K562 (cell line): ENCODE data around the gene SERTM1. TPM values are rescaled to one million over a fixed set of nuclear protein-coding genes. Genes with fewer than 3 reads are reported as not detected.

Experiments used
- ATAC-seq: fragments of 200-7000 bp; cut with Tn5 transposase; 3 replicates; pipeline ENCODE4 v1.9.1; 2020; ENCODE audit warnings: moderate library complexity
- BruUV-seq: library from RNA; stranded (reverse); fragments of 400-500 nt; replicated peaks from 2 replicates; lab custom pipeline; 2021; lab: Mats Ljungman, UMichigan
- CTCF ChIA-PET: fragments of 300-600 bp; formaldehyde crosslinking; extraction: SDS; loops from one replicate; lab custom pipeline; 2021; ENCODE audit warnings: low intra/inter-chr PET ratio; lab: Yijun Ruan, JAX
- POLR2A ChIA-PET: fragments of 300-600, 350-650 bp; sonication (Branson Sonifier 250); formaldehyde crosslinking; extraction: SDS; loops from one replicate; lab custom pipeline; 2021; ENCODE audit warnings: antibody characterized with exemption, inconsistent platforms; lab: Yijun Ruan, JAX
- DNase-seq, 4 experiments: peaks; one replicate each; pipeline versions ENCODE4 v3.0.0 to v3.0.0-alpha.2; 2011 to 2018; ENCODE audit warnings: low spot score in 3 of 4, mixed read lengths in 3 of 4; ENCODE audit errors: extremely low read depth in 1 of 4
- FAIRE-seq: peaks from 2 replicates; lab custom pipeline; 2011; peaks lifted over from hg19 to GRCh38; lab: Jason Lieb, UNC
- H2AFZ ChIP-seq: 2 replicates; pipeline ENCODE4 v1.6.0; 2011; ENCODE audit warnings: low read depth, low read length, control low read depth, inconsistent platforms
- H3K27ac ChIP-seq: fragments of 200-600 bp; 3 replicates; pipeline ENCODE4 v1.8.0; 2011; ENCODE audit warnings: low read depth, mild to moderate bottlenecking, control low read depth, inconsistent platforms, low read length, moderate library complexity, mixed read lengths; ENCODE audit errors: extremely low read depth
- H3K27me3 ChIP-seq, 2 experiments: fragments of 300-600 bp in 1 of 2; 2 replicates in 1 of 2; 3 replicates in 1 of 2; pipeline versions ENCODE4 v1.6.0 to v1.8.0; 2011; ENCODE audit warnings: inconsistent platforms in 2 of 2, low read length in 2 of 2, mild to moderate bottlenecking in 1 of 2, mixed read lengths in 1 of 2, moderate library complexity in 1 of 2; ENCODE audit not compliant: control insufficient read depth in 2 of 2, insufficient read depth in 2 of 2
- H3K36me3 ChIP-seq: fragments of 300-600 bp; 3 replicates; pipeline ENCODE4 v1.8.0; 2011; ENCODE audit warnings: mild to moderate bottlenecking, low read length, inconsistent platforms; ENCODE audit not compliant: control insufficient read depth, insufficient read depth
- H3K4me1 ChIP-seq, 2 experiments: fragments of 200-600 bp in 1 of 2; replicated peaks in 1 of 2; 2 replicates in 1 of 2; 3 replicates in 1 of 2; pipeline versions ENCODE4 v1.5.1 to v1.8.0; 2011; ENCODE audit warnings: inconsistent platforms in 2 of 2, low read length in 2 of 2, mild to moderate bottlenecking in 1 of 2, mixed read lengths in 1 of 2, moderate library complexity in 1 of 2; ENCODE audit not compliant: control insufficient read depth in 2 of 2, insufficient read depth in 2 of 2
- H3K4me2 ChIP-seq: 2 replicates; pipeline ENCODE4 v1.6.1; 2011; ENCODE audit warnings: low read length, control low read depth, inconsistent platforms, mixed read lengths; ENCODE audit not compliant: insufficient read depth
- H3K4me3 ChIP-seq: fragments of 200-600 bp; sonication (generic), shearing (Covaris generic); 2 replicates; pipeline ENCODE4 v1.5.1; 2016; ENCODE audit warnings: control low read depth, inconsistent platforms
- H3K79me2 ChIP-seq: fragments of 200-600 bp; 3 replicates; pipeline ENCODE4 v1.8.0; 2011; ENCODE audit warnings: low read length, inconsistent platforms; ENCODE audit not compliant: control insufficient read depth, insufficient read depth
- H3K9ac ChIP-seq, 2 experiments: 2 replicates each; pipeline versions ENCODE4 v1.6.0 to v1.6.1; 2011; ENCODE audit warnings: low read depth in 2 of 2, low read length in 2 of 2, control low read depth in 1 of 2, inconsistent platforms in 1 of 2, mild to moderate bottlenecking in 1 of 2, mixed read lengths in 1 of 2; ENCODE audit not compliant: insufficient read depth in 1 of 2
- H3K9me1 ChIP-seq: one replicate; pipeline ENCODE4 v1.6.0; 2011; ENCODE audit warnings: inconsistent platforms, mild to moderate bottlenecking, low read length, moderate library complexity; ENCODE audit not compliant: control insufficient read depth, insufficient read depth
- H3K9me3 ChIP-seq: replicated peaks from 2 replicates; pipeline ENCODE4 v1.5.1; 2011; ENCODE audit warnings: low read depth, low read length, inconsistent platforms; ENCODE audit not compliant: control insufficient read depth, insufficient read depth
- H4K20me1 ChIP-seq: replicated peaks from 2 replicates; pipeline ENCODE4 v1.6.1; 2011; ENCODE audit warnings: low read length, inconsistent platforms, mixed read lengths; ENCODE audit not compliant: control insufficient read depth, insufficient read depth
- CTCF ChIP-seq, 3 experiments: IDR thresholded peaks in 2 of 3; conservative IDR thresholded peaks in 1 of 3; 2 replicates each; pipeline ENCODE4 v1.5.1; 2011 to 2012; ENCODE audit warnings: low read length in 3 of 3, mild to moderate bottlenecking in 3 of 3, control low read depth in 2 of 3, improper control_type of control experiment in 1 of 3, inconsistent platforms in 1 of 3, low read depth in 1 of 3, mixed read lengths in 1 of 3, moderate library complexity in 1 of 3; ENCODE audit not compliant: insufficient read depth in 2 of 3
- RBM22 ChIP-seq: fragments of 200-400 bp; formaldehyde crosslinking; IDR thresholded peaks from 2 replicates; pipeline ENCODE4 v1.6.1; 2018; ENCODE audit warnings: low read length, low read depth; ENCODE audit not compliant: poor library complexity, severe bottlenecking
- RHOXF2B ChIP-seq: fragments of 250-450 bp; sonication (Bioruptor Pico); conservative IDR thresholded peaks from 2 replicates; pipeline ENCODE4 v1.5.1; 2021
- WGBS: fragments of 100-300 bp; shearing (Covaris generic); methylation state at CpG from one replicate; pipeline ENCODE4 v1.1.6; 2016; ENCODE audit warnings: low coverage, mixed read lengths; ENCODE audit not compliant: insufficient coverage; ENCODE audit errors: missing lambda C conversion rate; 5-methylcytosine and 5-hydroxymethylcytosine counted together
- in situ Hi-C: fragments of 300-500 bp; cut with MboI; formaldehyde crosslinking; loops from 4 replicates; pipeline ENCODE4 v1.15.0; 2018; ENCODE audit warnings: inconsistent platforms, mixed read lengths
- intact Hi-C: fragments of 100-400 bp; cut with micrococcal nuclease; formaldehyde crosslinking; loops from 2 replicates; pipeline ENCODE4 v1.14.2; 2022
- polyA plus RNA-seq, 8 experiments: library from polyadenylated mRNA; depleted of rRNA in 4 of 8; stranded (reverse) in 5 of 8; unstranded in 3 of 8; fragments of >200 nt; fragmentation: Nextera tagmentation in 2 of 8; fragmentation: Illumina TruSeq in 1 of 8; extraction: Ambion mirVana in 2 of 8; extraction: Trizol in 1 of 8; gene quantifications; 2 replicates each; pipeline versions ENCODE4 v1.2.1 to v1.2.3, GENCODE V29; 2011 to 2014; ENCODE audit warnings: inconsistent platforms in 1 of 8, missing spikeins in 1 of 8
- total RNA-seq, 7 experiments: library from RNA; depleted of rRNA in 6 of 7; stranded (reverse); fragments of >200 nt in 6 of 7; fragmentation: Illumina TruSeq in 2 of 7; extraction: Trizol in 2 of 7; gene quantifications; 2 replicates each; pipeline versions ENCODE4 v1.2.1 to v1.2.3, GENCODE V29; 2011 to 2021; ENCODE audit warnings: low replicate concordance in 1 of 7
- TF ChIP-seq, protein P1 (sequence below): fragments of 450-650 bp; formaldehyde crosslinking; IDR thresholded peaks from 2 replicates; pipeline ENCODE4 v1.4.0; 2022; ENCODE audit warnings: mild to moderate bottlenecking, moderate library complexity
- TF ChIP-seq, protein P2 (sequence below): fragments of 250-450 bp; sonication (Bioruptor Pico); IDR thresholded peaks from 2 replicates; pipeline ENCODE4 v1.5.0; 2020; ENCODE audit warnings: mild to moderate bottlenecking, borderline replicate concordance
- TF ChIP-seq, protein P3 (sequence below), 2 experiments: fragments of 450-650 bp; formaldehyde crosslinking in 1 of 2; IDR thresholded peaks; 2 replicates each; pipeline versions ENCODE4 v1.4.0 to v1.6.1; 2014 to 2020; ENCODE audit warnings: mild to moderate bottlenecking in 2 of 2, borderline replicate concordance in 1 of 2, low read depth in 1 of 2

The SERTM1 gene
- total and polyA plus RNA-seq, 9 of the 15 experiments (the other 6 are each of a cell fraction or from before 2014, with no cell fraction given) = not detected

DNA sequence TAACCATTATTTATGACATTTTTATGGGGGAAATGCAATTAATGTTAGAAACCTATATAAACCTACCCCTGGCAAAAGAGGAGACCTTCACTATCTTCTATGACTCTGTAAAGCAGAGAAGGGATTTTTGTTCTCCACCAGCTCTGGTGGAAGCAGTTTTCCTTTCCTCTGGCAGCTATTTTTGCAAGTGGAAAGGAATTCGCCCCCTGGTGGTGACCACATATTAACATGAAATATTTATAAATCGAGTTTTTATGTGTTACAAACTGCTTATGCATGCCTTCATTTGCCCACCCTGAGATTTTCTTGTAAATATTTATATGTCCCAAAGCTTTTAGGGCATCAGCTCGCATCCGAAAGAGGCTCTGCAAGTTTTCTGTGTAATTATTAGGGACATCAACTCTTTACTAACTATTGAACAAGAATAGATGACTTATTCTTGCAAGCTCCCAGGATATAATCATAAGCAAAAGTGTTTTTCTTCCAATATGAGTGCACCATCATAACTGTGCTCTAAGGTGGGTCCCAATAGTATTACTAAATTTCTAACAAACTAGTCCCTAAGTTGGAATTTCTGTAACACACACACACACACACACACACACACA, 62.4 kb downstream of the SERTM1 start:
- Histone ChIP-seq H3K4me1 (no peaks in the 10 kb centered on the region), H3K79me2 (no peaks in the 10 kb centered on the region), H2AFZ (no peak overlapping the region), H3K9me3 (no peaks in the 10 kb centered on the region), H3K4me3 (no peak overlapping the region), H4K20me1 (no peaks in the 10 kb centered on the region), H3K4me2 (no peak overlapping the region), H3K27ac (no peak overlapping the region), H3K9ac (no peak overlapping the region), H3K9me1 (no peaks in the 10 kb centered on the region), H3K27me3 (no peaks in the 10 kb centered on the region), H3K36me3 (no peaks in the 10 kb centered on the region)
- ChIA-PET CTCF (interaction anchor here (0.7 kb wide), 1 partner anchor 454 kb away, joined by 5 read pairs; no protein-coding TSS in a partner anchor), POLR2A (interaction anchor here (0.7 kb wide), 1 partner anchor 722 kb away, joined by 4 read pairs; no protein-coding TSS in a partner anchor)
- 0% methylated on average over 4 of the region's 4 CpGs for WGBS
- peak; percentile 30 to 57 (median 36) for DNase-seq
- no peak for FAIRE-seq
- intact Hi-C loops (loop anchor here (2.0 kb wide), 4 partner anchors 315 to 757 kb away; partner anchors contain the start of gene SPART), in situ Hi-C loops (loop anchor here (10.0 kb wide), 1 partner anchor 451 kb away; no protein-coding TSS in a partner anchor)
- no peak for ATAC-seq
- no TSS peak for BruUV-seq
- TF ChIP-seq, protein P1, sequence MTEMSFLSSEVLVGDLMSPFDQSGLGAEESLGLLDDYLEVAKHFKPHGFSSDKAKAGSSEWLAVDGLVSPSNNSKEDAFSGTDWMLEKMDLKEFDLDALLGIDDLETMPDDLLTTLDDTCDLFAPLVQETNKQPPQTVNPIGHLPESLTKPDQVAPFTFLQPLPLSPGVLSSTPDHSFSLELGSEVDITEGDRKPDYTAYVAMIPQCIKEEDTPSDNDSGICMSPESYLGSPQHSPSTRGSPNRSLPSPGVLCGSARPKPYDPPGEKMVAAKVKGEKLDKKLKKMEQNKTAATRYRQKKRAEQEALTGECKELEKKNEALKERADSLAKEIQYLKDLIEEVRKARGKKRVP (CRISPR knock-in tag) = no peak
- no peak for TF ChIP-seq RBM22
- TF ChIP-seq, protein P2, sequence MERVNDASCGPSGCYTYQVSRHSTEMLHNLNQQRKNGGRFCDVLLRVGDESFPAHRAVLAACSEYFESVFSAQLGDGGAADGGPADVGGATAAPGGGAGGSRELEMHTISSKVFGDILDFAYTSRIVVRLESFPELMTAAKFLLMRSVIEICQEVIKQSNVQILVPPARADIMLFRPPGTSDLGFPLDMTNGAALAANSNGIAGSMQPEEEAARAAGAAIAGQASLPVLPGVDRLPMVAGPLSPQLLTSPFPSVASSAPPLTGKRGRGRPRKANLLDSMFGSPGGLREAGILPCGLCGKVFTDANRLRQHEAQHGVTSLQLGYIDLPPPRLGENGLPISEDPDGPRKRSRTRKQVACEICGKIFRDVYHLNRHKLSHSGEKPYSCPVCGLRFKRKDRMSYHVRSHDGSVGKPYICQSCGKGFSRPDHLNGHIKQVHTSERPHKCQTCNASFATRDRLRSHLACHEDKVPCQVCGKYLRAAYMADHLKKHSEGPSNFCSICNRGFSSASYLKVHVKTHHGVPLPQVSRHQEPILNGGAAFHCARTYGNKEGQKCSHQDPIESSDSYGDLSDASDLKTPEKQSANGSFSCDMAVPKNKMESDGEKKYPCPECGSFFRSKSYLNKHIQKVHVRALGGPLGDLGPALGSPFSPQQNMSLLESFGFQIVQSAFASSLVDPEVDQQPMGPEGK (CRISPR knock-in tag) = no peak
- no peak for TF ChIP-seq RHOXF2B (CRISPR knock-in tag)
- TF ChIP-seq, protein P3, sequence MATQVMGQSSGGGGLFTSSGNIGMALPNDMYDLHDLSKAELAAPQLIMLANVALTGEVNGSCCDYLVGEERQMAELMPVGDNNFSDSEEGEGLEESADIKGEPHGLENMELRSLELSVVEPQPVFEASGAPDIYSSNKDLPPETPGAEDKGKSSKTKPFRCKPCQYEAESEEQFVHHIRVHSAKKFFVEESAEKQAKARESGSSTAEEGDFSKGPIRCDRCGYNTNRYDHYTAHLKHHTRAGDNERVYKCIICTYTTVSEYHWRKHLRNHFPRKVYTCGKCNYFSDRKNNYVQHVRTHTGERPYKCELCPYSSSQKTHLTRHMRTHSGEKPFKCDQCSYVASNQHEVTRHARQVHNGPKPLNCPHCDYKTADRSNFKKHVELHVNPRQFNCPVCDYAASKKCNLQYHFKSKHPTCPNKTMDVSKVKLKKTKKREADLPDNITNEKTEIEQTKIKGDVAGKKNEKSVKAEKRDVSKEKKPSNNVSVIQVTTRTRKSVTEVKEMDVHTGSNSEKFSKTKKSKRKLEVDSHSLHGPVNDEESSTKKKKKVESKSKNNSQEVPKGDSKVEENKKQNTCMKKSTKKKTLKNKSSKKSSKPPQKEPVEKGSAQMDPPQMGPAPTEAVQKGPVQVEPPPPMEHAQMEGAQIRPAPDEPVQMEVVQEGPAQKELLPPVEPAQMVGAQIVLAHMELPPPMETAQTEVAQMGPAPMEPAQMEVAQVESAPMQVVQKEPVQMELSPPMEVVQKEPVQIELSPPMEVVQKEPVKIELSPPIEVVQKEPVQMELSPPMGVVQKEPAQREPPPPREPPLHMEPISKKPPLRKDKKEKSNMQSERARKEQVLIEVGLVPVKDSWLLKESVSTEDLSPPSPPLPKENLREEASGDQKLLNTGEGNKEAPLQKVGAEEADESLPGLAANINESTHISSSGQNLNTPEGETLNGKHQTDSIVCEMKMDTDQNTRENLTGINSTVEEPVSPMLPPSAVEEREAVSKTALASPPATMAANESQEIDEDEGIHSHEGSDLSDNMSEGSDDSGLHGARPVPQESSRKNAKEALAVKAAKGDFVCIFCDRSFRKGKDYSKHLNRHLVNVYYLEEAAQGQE (IDR thresholded peaks at IDR 0.05; ENCODE audit: borderline replicate concordance) = peak; percentile 19; the same call in 1 of the 2 replicates
- TF ChIP-seq, protein P3 (CRISPR knock-in tag; IDR thresholded peaks at IDR 0.05; ENCODE audit: low read depth) = no peak
- peak; percentile 37 to 64 (median 40); a peak in 4 of 6 replicates for TF ChIP-seq CTCF (IDR thresholded peaks at IDR 0.05 in 2 of 3, conservative IDR thresholded peaks at IDR 0.05 in 1 of 3; ENCODE audit: insufficient read depth in 2 of 3, low read depth in 1 of 3, low read length in 3 of 3)
